Measurements from ENCODE around the gene SGPP2. TPM values are rescaled to one million over a fixed set of nuclear protein-coding genes. Genes with fewer than 3 reads are reported as not detected.

Gene SGPP2
- total and polyA plus RNA-seq, 2 of the 4 experiments (the other 2 are of a cell fraction), result not detected

GRCh38 chr2:222375798-222376197, 48.5 kb upstream of the SGPP2 start:
- BruUV-seq (replicated peaks), result no TSS peak
- Histone ChIP-seq H2AK9ac (replicated peaks; ENCODE audit: low read depth, low read length, poor library complexity) (no peak overlapping the region), H3K27me3 (ENCODE audit: control insufficient read depth, insufficient read depth, low read length) (no peaks in the 10 kb centered on the region), H3K23ac (ENCODE audit: low read depth, low read length) (no peak overlapping the region), H3K18ac (ENCODE audit: low read depth, low read length) (no peak overlapping the region), H4K91ac (ENCODE audit: insufficient read depth, low read depth, low read length) (no peak overlapping the region), H2AK5ac (ENCODE audit: low read depth, low read length) (no peak overlapping the region), H3K4ac (ENCODE audit: low read depth, low read length) (no peak overlapping the region), H3K27ac (ENCODE audit: insufficient read depth, low read length) (no peak overlapping the region), H4K8ac (ENCODE audit: low read depth in 2 of 2, low read length in 2 of 2) (no peak overlapping the region), H3K4me1 (ENCODE audit: control insufficient read depth, insufficient read depth, low read length) (no peaks in the 10 kb centered on the region), H3K56ac (ENCODE audit: extremely low read depth, insufficient read depth, low read length) (no peak overlapping the region), H3K4me3 (ENCODE audit: insufficient read depth, low read depth, low read length) (no peak overlapping the region), H2BK5ac (ENCODE audit: low read depth, low read length, poor library complexity, severe bottlenecking) (no peak overlapping the region), H3K36me3 (ENCODE audit: control insufficient read depth, insufficient read depth, low read length) (no peaks in the 10 kb centered on the region), H2AFZ (replicated peaks; ENCODE audit: low read length, poor library complexity) (no peak overlapping the region), H3K79me1 (ENCODE audit: low read depth in 1 of 2, low read length in 2 of 2) (no peaks in the 10 kb centered on the region), H4K20me1 (ENCODE audit: insufficient read depth, low read length) (no peaks in the 10 kb centered on the region), H3K14ac (replicated peaks; ENCODE audit: low read depth, low read length) (no peak overlapping the region), H2BK15ac (ENCODE audit: low read depth, low read length) (no peak overlapping the region), H2BK120ac (ENCODE audit: low read depth, low read length) (no peak overlapping the region), H3K9me3 (ENCODE audit: control insufficient read depth, insufficient read depth, low read length) (peaks cover 3% of the 10 kb centered on the region; the same call in 1 of the 2 replicates), H3K9ac (ENCODE audit: low read depth, low read length) (no peak overlapping the region), H4K5ac (ENCODE audit: low read depth, low read length) (no peak overlapping the region), H2BK20ac (ENCODE audit: low read depth, low read length) (no peak overlapping the region), H3K9me1 (ENCODE audit: insufficient read depth, low read length) (no peaks in the 10 kb centered on the region), H3K4me2 (ENCODE audit: low read depth, low read length) (no peak overlapping the region)
- intact Hi-C loops (cut with micrococcal nuclease), result no loop called here
- POLR2A ChIA-PET (ENCODE audit: unreplicated experiment), result no interaction called here
- dilution Hi-C loops (cut with HindIII; ENCODE audit: low sequenced_read_pairs, unreplicated experiment), result no loop called here
- WGBS, 2 experiments (ENCODE audit: extremely low coverage in 2 of 2, insufficient read length in 1 of 2), result no CpG with 5 or more reads among the region's 1 CpG
- no peak for ATAC-seq (ENCODE audit: low read depth)
- in situ Hi-C loops (cut with MboI; ENCODE audit: low sequenced_read_pairs), result no loop called here
- no peak for DNase-seq
- CTCF ChIA-PET, result no interaction called here
- TF ChIP-seq RFX5 (IDR thresholded peaks at IDR 0.05; ENCODE audit: low read depth, low read length) (no peak), MXI1 (IDR thresholded peaks at IDR 0.05; ENCODE audit: borderline replicate concordance, low read depth, low read length) (no peak), RCOR1 (IDR thresholded peaks at IDR 0.05; ENCODE audit: insufficient replicate concordance, low read length) (no peak), POLR2A (IDR thresholded peaks at IDR 0.05; ENCODE audit: low read depth, low read length) (no peak), NFE2L2 (IDR thresholded peaks at IDR 0.05; ENCODE audit: low read depth, low read length) (no peak), FOS (IDR thresholded peaks at IDR 0.05; ENCODE audit: low read depth, low read length) (no peak), USF2 (IDR thresholded peaks at IDR 0.05; ENCODE audit: low read depth, low read length) (no peak)

Measured in IMR-90 (cell line).